Activated naive CD4-positive, alpha-beta T cell treated with anti-CD3 and anti-CD28 coated beads, Interleukin-2, amount 10 ng/mL, durations not matched to agents 7 days and 5 days (primary cell): ENCODE results near the gene EFNA1.
"Not testable (repeated sequence)": the region's sequence is repeated elsewhere in the genome, so short reads cannot be mapped to it uniquely, and the experiment has no call there.

ENCODE experiments used
- CTCF ChIA-PET: fragments of 350-600 bp; sonication (Branson Sonifier 250); formaldehyde crosslinking; loops from one replicate; lab custom pipeline; 2021; ENCODE audit warnings: antibody characterized with exemption; lab: Charles Lee
- DNase-seq: peaks from one replicate; pipeline ENCODE4 v3.0.0-alpha.2; 2020
- H3K27ac Mint-ChIP-seq: one replicate; pipeline ENCODE4 v1.8.0; 2021; ENCODE audit warnings: mild to moderate bottlenecking, moderate library complexity, mixed read lengths
- H3K27me3 Mint-ChIP-seq: one replicate; pipeline ENCODE4 v1.8.0; 2021; ENCODE audit warnings: mild to moderate bottlenecking, mixed read lengths
- H3K36me3 Mint-ChIP-seq: one replicate; pipeline ENCODE4 v1.8.0; 2021; ENCODE audit warnings: mixed read lengths
- H3K4me1 Mint-ChIP-seq: one replicate; pipeline ENCODE4 v1.8.0; 2021; ENCODE audit warnings: mixed read lengths
- H3K4me3 Mint-ChIP-seq: one replicate; pipeline ENCODE4 v1.8.0; 2021; ENCODE audit warnings: mild to moderate bottlenecking, moderate library complexity, mixed read lengths
- H3K9me3 Mint-ChIP-seq: one replicate; pipeline ENCODE4 v1.8.0; 2021; ENCODE audit warnings: mixed read lengths

EFNA1 gene

GRCh38 chr1:155135415-155136028, 7.8 kb downstream of the EFNA1 start, which contains the start of gene SLC50A1:
Gene SLC50A1 (plus strand): TSS chr1:155135852. CDS start chr1:155135912, 60 bp downstream.
- peak; percentile 95 for DNase-seq
- peak within 1 kb of the TSS; percentile 97 for H3K27ac Mint-ChIP-seq
- H3K27me3 Mint-ChIP-seq, result peaks cover 11% of the 10 kb centered on the region
- H3K4me1 Mint-ChIP-seq, result peaks cover 44% of the 10 kb centered on the region
- H3K9me3 Mint-ChIP-seq, result no peaks in the 10 kb centered on the region
- peaks cover 22% of the 10 kb centered on the region for H3K36me3 Mint-ChIP-seq
- H3K4me3 Mint-ChIP-seq, result peak within 1 kb of the TSS; percentile 95
- CTCF ChIA-PET, result interaction anchor here (1.6 to 2.4 kb wide), 4 partner anchors 31 to 51 kb away, joined by 4 to 12 read pairs (median 6); partner anchors contain the start of gene KRTCAP2

DNA sequence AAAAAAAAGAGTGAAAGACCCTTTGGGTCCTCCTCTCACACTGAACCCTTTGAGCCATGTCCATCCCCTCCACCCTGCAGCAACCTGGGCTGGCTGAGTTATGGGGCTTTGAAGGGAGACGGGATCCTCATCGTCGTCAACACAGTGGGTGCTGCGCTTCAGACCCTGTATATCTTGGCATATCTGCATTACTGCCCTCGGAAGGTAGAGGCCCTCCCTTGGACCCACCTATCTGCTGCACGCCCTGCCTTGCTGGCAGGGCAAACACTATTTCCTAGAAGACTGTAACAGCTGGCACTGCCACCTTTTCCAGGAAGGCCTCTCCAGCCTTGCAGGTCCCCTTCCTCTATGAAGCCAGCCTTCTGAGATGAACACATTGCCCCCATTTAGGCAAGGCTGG, 9.1 kb downstream of the EFNA1 start:
- peaks cover 22% of the 10 kb centered on the region for H3K36me3 Mint-ChIP-seq
- peak overlapping the region; percentile 97 for H3K27ac Mint-ChIP-seq
- CTCF ChIA-PET, result interaction anchor here (0.7 to 1.8 kb wide), 4 partner anchors 24 to 52 kb away, joined by 3 to 7 read pairs (median 4); partner anchors contain the start of gene KRTCAP2
- H3K27me3 Mint-ChIP-seq, result peaks cover 11% of the 10 kb centered on the region
- peak; percentile 39 for DNase-seq
- H3K4me3 Mint-ChIP-seq, result peak overlapping the region; percentile 95
- H3K4me1 Mint-ChIP-seq, result peaks cover 46% of the 10 kb centered on the region
- no peaks in the 10 kb centered on the region for H3K9me3 Mint-ChIP-seq

DNA sequence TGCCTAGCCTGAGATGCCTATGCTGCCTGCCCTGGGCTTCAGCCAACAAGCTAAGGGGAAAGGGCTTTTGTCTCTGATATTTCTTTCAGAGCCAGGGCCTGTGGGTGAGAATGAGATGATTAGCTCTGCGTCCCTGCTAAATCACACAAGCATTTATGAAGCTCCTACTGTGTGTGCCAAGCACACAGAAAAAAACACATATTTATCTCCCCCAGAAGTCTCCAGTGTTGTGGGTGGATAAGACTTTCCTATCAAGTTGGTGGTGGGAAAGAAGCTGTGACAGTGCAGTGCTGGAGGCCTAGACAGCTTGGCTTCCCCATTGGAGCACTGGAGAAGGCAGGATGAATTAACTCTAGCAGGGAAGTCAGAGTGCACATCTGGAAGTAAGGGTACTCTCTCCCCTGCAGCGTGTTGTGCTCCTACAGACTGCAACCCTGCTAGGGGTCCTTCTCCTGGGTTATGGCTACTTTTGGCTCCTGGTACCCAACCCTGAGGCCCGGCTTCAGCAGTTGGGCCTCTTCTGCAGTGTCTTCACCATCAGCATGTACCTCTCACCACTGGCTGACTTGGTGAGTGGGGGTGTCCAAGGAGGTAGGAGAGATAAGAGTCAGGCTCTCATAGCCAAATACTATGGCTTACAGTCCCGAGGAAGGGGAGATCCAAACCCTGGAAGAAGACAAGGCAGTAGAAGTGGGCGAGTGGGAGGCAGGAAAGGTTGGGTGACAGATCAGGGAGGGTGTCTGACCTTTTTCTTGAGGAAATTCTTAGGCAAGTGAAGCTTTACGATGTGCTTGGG, 9.7 kb downstream of the EFNA1 start:
- peaks cover 22% of the 10 kb centered on the region for H3K36me3 Mint-ChIP-seq
- no peaks in the 10 kb centered on the region for H3K9me3 Mint-ChIP-seq
- H3K27ac Mint-ChIP-seq, result peak overlapping the region; percentile 97
- peaks cover 11% of the 10 kb centered on the region for H3K27me3 Mint-ChIP-seq
- DNase-seq, result no peak
- H3K4me1 Mint-ChIP-seq, result peaks cover 46% of the 10 kb centered on the region
- peak overlapping the region; percentile 95 for H3K4me3 Mint-ChIP-seq
- CTCF ChIA-PET, result interaction anchor here (0.6 to 1.8 kb wide), 4 partner anchors 30 to 141 kb away, joined by 3 to 7 read pairs (median 4); partner anchors contain the start of gene KRTCAP2

GRCh38 chr1:155139895-155140629, 12.4 kb downstream of the EFNA1 start, which contains the start of gene DPM3:
Gene DPM3 (minus strand): TSS chr1:155140531. CDS start chr1:155140240, 291 bp downstream.
- Mint-ChIP-seq H3K9me3 (no peaks in the 10 kb centered on the region), H3K4me1 (peaks cover 40% of the 10 kb centered on the region), H3K27me3 (peaks cover 18% of the 10 kb centered on the region), H3K27ac (peak within 1 kb of the TSS; percentile 94), H3K4me3 (peak within 1 kb of the TSS; percentile 99), H3K36me3 (peaks cover 22% of the 10 kb centered on the region)
- CTCF ChIA-PET, result interaction anchor here (1.7 kb wide), 1 partner anchor 33 kb away, joined by 3 read pairs; the partner anchor contains the start of gene KRTCAP2
- DNase-seq, result peak; percentile 96

- Mint-ChIP-seq H3K27me3 (peaks cover 22% of the 10 kb centered on the region), H3K27ac (peak overlapping the region; percentile 94), H3K9me3 (no peaks in the 10 kb centered on the region), H3K4me1 (peaks cover 37% of the 10 kb centered on the region), H3K4me3 (peak overlapping the region; percentile 99), H3K36me3 (peaks cover 22% of the 10 kb centered on the region)
- CTCF ChIA-PET, result interaction anchor here (1.7 kb wide), 1 partner anchor 32 kb away, joined by 3 read pairs; the partner anchor contains the start of gene KRTCAP2
- no peak for DNase-seq
Observed at GRCh38 chr1:155140630-155140953, 12.9 kb downstream of the EFNA1 start.

DNA sequence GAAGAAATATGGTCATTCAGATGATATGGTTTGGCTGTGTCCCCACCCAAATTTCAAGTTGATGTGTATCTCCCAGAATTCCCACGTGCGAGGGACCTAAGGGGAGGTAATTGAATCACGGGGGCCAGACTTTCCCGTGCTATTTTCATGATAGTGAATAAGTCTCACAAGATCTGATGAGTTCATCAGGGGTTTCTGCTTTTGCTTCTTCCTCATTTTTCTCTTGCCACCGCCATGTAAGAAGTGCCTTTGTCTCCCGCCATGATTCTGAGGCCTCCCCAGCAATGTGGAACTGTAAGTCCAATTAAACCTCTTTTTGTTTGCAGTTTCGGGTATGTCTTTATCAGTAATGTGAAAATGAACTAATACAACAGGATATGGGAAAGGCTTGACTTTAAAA, 14.1 kb downstream of the EFNA1 start:
- Mint-ChIP-seq H3K4me1 (peaks cover 31% of the 10 kb centered on the region), H3K27ac (no peak overlapping the region), H3K27me3 (peaks cover 27% of the 10 kb centered on the region), H3K4me3 (no peak overlapping the region), H3K9me3 (no peaks in the 10 kb centered on the region), H3K36me3 (peaks cover 20% of the 10 kb centered on the region)
- no peak for DNase-seq
- CTCF ChIA-PET, result no interaction called here

DNA sequence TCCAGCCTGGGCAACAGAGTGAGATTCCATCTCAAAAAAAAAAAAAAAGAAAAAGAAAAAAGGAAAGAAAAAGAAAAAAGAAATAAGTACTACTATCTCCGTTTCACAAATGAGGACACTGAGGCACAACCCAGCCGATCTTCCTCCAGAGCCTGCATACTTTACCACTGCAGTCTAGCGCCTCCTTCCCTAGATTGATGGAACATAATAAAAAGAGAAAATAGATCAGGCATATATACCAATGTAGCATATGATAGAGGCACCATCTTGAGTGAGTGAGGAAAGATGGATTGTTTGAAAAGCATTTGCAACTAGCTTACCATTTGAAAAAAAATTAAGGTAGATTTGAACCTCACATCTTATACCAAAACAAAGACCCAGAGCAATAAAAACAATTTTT, 17.8 kb downstream of the EFNA1 start:
- H3K4me1 Mint-ChIP-seq, result peaks cover 11% of the 10 kb centered on the region
- H3K36me3 Mint-ChIP-seq, result no peaks in the 10 kb centered on the region
- H3K27ac Mint-ChIP-seq, result no peak overlapping the region
- peaks cover 49% of the 10 kb centered on the region for H3K27me3 Mint-ChIP-seq
- CTCF ChIA-PET, result interaction anchor here (0.8 to 1.9 kb wide), 2 partner anchors 21 to 54 kb away, joined by 3 to 6 read pairs; no protein-coding TSS in a partner anchor
- H3K4me3 Mint-ChIP-seq, result no peak overlapping the region
- H3K9me3 Mint-ChIP-seq, result no peaks in the 10 kb centered on the region
- DNase-seq, result no peak

DNA sequence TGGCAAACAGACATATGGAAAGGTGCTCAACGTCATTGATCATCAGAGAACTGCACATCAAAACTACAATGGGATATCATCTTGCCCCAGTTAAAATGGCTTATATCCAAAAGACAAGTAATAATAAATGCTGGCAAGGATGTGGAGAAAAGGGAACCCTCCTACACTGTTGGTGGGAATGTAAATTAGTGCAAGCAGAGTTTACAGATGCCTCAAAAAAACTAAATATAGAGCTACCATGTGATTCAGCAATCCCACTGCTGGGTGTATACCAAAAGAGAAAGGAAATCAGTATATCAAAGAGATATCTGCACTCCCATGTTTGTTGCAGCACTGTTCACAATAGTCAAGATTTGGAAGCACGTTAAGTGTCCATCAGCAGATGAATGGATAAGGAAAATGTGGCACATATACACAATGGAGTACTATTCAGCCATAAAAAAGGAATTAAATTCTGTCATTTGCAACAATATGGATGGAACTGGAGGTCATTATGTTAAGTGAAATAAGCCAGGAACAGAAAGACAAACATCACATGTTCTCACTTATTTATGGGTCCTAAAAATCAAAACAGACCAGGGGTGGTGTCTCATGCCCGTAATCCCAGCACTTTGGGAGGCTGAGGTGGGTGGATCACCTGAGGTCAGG, 28.4 kb downstream of the EFNA1 start:
- CTCF ChIA-PET, result interaction anchor here (0.9 to 1.2 kb wide), 2 partner anchors 26 to 64 kb away, joined by 3 to 5 read pairs; no protein-coding TSS in a partner anchor
- not testable (repeated sequence) for H3K9me3 Mint-ChIP-seq

GRCh38 chr1:155158991-155159390, 31.3 kb downstream of the EFNA1 start:
- CTCF ChIA-PET, result no interaction called here
- Mint-ChIP-seq H3K9me3 (no peaks in the 10 kb centered on the region), H3K4me3 (no peak overlapping the region), H3K36me3 (no peaks in the 10 kb centered on the region), H3K4me1 (no peaks in the 10 kb centered on the region), H3K27ac (no peak overlapping the region), H3K27me3 (peaks cover 19% of the 10 kb centered on the region)
- no peak for DNase-seq

More for the DNA sequence above, 28.4 kb downstream of the EFNA1 start:
- H3K4me1 Mint-ChIP-seq, H3K36me3 Mint-ChIP-seq, H3K27ac Mint-ChIP-seq, H3K4me3 Mint-ChIP-seq, DNase-seq: not testable (repeated sequence)
- peaks cover 23% of the 10 kb centered on the region for H3K27me3 Mint-ChIP-seq

GRCh38 chr1:155160128-155160527, 32.5 kb downstream of the EFNA1 start:
- H3K4me1 Mint-ChIP-seq, result no peaks in the 10 kb centered on the region
- H3K9me3 Mint-ChIP-seq, result no peaks in the 10 kb centered on the region
- CTCF ChIA-PET, result no interaction called here
- H3K4me3 Mint-ChIP-seq, result no peak overlapping the region
- H3K27me3 Mint-ChIP-seq, result peaks cover 14% of the 10 kb centered on the region
- no peak for DNase-seq
- H3K27ac Mint-ChIP-seq, result no peak overlapping the region
- no peaks in the 10 kb centered on the region for H3K36me3 Mint-ChIP-seq

DNA sequence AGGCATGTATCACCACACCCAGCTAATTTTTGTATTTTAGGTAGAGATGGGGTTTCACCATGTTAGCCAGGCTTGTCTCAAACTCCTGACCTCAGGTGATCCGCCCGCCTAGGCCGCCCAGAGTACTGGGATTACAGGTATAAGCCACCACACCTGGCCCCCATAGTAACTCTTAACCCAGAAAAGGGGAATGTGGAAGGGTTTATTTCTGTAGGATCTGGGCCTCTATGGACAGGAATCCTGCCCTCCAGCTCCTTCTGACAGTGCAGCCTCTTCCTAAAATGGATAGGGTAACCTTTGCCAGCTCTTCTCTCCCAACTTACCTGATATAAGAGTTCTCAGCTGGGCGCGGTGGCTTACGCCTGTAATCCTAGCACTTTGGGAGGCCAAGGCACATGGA, 35.0 kb downstream of the EFNA1 start:
- H3K27me3 Mint-ChIP-seq, result peaks cover 31% of the 10 kb centered on the region
- not testable (repeated sequence) for H3K4me1 Mint-ChIP-seq, H3K36me3 Mint-ChIP-seq, DNase-seq, H3K4me3 Mint-ChIP-seq, H3K9me3 Mint-ChIP-seq, H3K27ac Mint-ChIP-seq
- CTCF ChIA-PET, result interaction anchor here (1.2 to 13.8 kb wide), 2 partner anchors 10 to 72 kb away, joined by 4 to 226 read pairs; partner anchors contain the start of gene KRTCAP2

- H3K4me3 Mint-ChIP-seq, result not testable (repeated sequence)
Observed at GRCh38 chr1:155163785-155164184, 36.1 kb downstream of the EFNA1 start.

DNA sequence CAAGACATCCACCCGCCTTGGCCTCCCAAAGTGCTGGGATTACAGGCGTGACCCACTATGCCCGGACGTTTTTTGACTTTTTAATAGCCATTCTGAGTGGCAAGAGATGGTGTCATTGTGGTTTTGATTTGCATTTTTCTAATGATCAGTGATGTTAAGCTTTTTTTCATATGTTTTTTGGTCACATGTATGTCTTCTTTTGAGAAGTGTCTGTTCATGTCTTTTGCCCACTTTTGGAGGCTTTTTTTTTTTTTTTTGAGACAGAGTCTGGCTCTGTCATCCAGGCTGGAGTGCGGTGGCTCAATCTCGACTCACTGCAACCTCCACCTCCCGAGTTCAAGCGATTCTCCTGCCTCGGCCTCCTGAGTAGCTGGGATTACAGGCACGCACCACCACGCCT, 36.9 kb downstream of the EFNA1 start:
- not testable (repeated sequence) for H3K4me3 Mint-ChIP-seq, DNase-seq, H3K9me3 Mint-ChIP-seq, H3K36me3 Mint-ChIP-seq, H3K27ac Mint-ChIP-seq
- H3K4me1 Mint-ChIP-seq, result peaks cover 15% of the 10 kb centered on the region
- CTCF ChIA-PET, result interaction anchor here (1.1 to 13.8 kb wide), 3 partner anchors 8 to 74 kb away, joined by 3 to 226 read pairs (median 3); partner anchors contain the start of gene KRTCAP2
- peaks cover 25% of the 10 kb centered on the region for H3K27me3 Mint-ChIP-seq

More at GRCh38 chr1:155163785-155164184, 36.1 kb downstream of the EFNA1 start:
- not testable (repeated sequence) for H3K9me3 Mint-ChIP-seq, H3K27ac Mint-ChIP-seq, DNase-seq, H3K36me3 Mint-ChIP-seq
- H3K4me1 Mint-ChIP-seq, result peaks cover 15% of the 10 kb centered on the region
- H3K27me3 Mint-ChIP-seq, result peaks cover 33% of the 10 kb centered on the region
- CTCF ChIA-PET, result interaction anchor here (1.1 to 13.8 kb wide), 4 partner anchors 9 to 74 kb away, joined by 3 to 226 read pairs (median 4); partner anchors contain the start of gene KRTCAP2
